Fibroblast of lung (primary cell): Measurements from ENCODE around the gene FCGBP.

Source experiments
- CTCF ChIP-seq, 2 donors: IDR thresholded peaks in 1 of 2; conservative IDR thresholded peaks in 1 of 2; 1 replicate in 1 of 2; 2 replicates in 1 of 2; pipeline ENCODE4 v1.5.1; 2011 to 2012; ENCODE audit warnings: low read length in 2 of 2, control low read depth in 1 of 2, inconsistent platforms in 1 of 2, low read depth in 1 of 2, mild to moderate bottlenecking in 1 of 2
- EZH2 ChIP-seq: IDR thresholded peaks from 2 replicates; pipeline ENCODE4 v1.5.1; 2012; ENCODE audit warnings: low read length, control low read depth, mild to moderate bottlenecking; ENCODE audit errors: missing control alignments

GRCh38 chr19:39939556-39939955 is 5.1 kb upstream of the FCGBP start:
- TF ChIP-seq CTCF (conservative IDR thresholded peaks at IDR 0.05 in 1 of 2, IDR thresholded peaks at IDR 0.05 in 1 of 2; ENCODE audit: low read depth in 1 of 2, low read length in 2 of 2) (no peak), EZH2 (no peak)
